ENCODE measurements around the gene STAT4. TPM values are rescaled to one million over a fixed set of nuclear protein-coding genes. Genes with fewer than 3 reads are reported as not detected.

STAT4 gene
- total RNA-seq, 4 donors from 2014 or later: 0.34 to 2.7 (median 0.81) TPM; not detected in 1

- TF ChIP-seq EP300 (IDR thresholded peaks at IDR 0.05) (no peak), CTCF (IDR thresholded peaks at IDR 0.05) (no peak), POLR2A (IDR thresholded peaks at IDR 0.05) (no peak), POLR2AphosphoS5 (IDR thresholded peaks at IDR 0.05) (no peak)
- no peaks in the 10 kb centered on the region for H3K36me3 ChIP-seq
- H3K4me3 ChIP-seq: no peak overlapping the region
- H3K9me3 ChIP-seq: no peaks in the 10 kb centered on the region
- H3K4me1 ChIP-seq: peaks cover 5% of the 10 kb centered on the region
- no peaks in the 10 kb centered on the region for H3K27me3 ChIP-seq
- 24% methylated on average over 2 of the region's 2 CpGs for WGBS
- DNase-seq (ENCODE audit: low spot score in 2 of 2): no peak
- no peak overlapping the region for H3K27ac ChIP-seq
These were observed 33.7 kb upstream of the STAT4 start for GRCh38 chr2:191184457-191184856.

GRCh38 chr2:191183516-191183915 is 32.7 kb upstream of the STAT4 start:
- Histone ChIP-seq H3K27ac (no peak overlapping the region), H3K4me3 (no peak overlapping the region), H3K4me1 (peaks cover 14% of the 10 kb centered on the region), H3K27me3 (no peaks in the 10 kb centered on the region), H3K9me3 (no peaks in the 10 kb centered on the region), H3K36me3 (no peaks in the 10 kb centered on the region)
- TF ChIP-seq POLR2A (IDR thresholded peaks at IDR 0.05) (no peak), CTCF (IDR thresholded peaks at IDR 0.05) (no peak), POLR2AphosphoS5 (IDR thresholded peaks at IDR 0.05) (no peak)
- DNase-seq (ENCODE audit: low spot score in 2 of 2): no peak

- Histone ChIP-seq H3K4me1 (peaks cover 18% of the 10 kb centered on the region), H3K27ac (no peak overlapping the region), H3K4me3 (no peak overlapping the region), H3K9me3 (no peaks in the 10 kb centered on the region), H3K36me3 (no peaks in the 10 kb centered on the region), H3K27me3 (no peaks in the 10 kb centered on the region)
- no peak for TF ChIP-seq EP300 (IDR thresholded peaks at IDR 0.05)
- TF ChIP-seq CTCF (IDR thresholded peaks at IDR 0.05): no peak
- no peak for TF ChIP-seq POLR2A (IDR thresholded peaks at IDR 0.05)
- TF ChIP-seq POLR2AphosphoS5 (IDR thresholded peaks at IDR 0.05): no peak
- no peak for DNase-seq (ENCODE audit: low spot score in 2 of 2)
- WGBS: 85% methylated on average over 2 of the region's 2 CpGs
These were observed 32.3 kb upstream of the STAT4 start for GRCh38 chr2:191183081-191183480.

GRCh38 chr2:191180713-191181112 is 29.9 kb upstream of the STAT4 start:
- H3K36me3 ChIP-seq: no peaks in the 10 kb centered on the region
- TF ChIP-seq POLR2AphosphoS5 (IDR thresholded peaks at IDR 0.05): no peak
- TF ChIP-seq POLR2A (IDR thresholded peaks at IDR 0.05): no peak
- TF ChIP-seq EP300 (IDR thresholded peaks at IDR 0.05): no peak
- no peak for TF ChIP-seq CTCF (IDR thresholded peaks at IDR 0.05)
- no peak overlapping the region for H3K4me3 ChIP-seq
- H3K4me1 ChIP-seq: peaks cover 19% of the 10 kb centered on the region
- no peak for DNase-seq (ENCODE audit: low spot score in 2 of 2)
- no peak overlapping the region for H3K27ac ChIP-seq
- no peaks in the 10 kb centered on the region for H3K27me3 ChIP-seq
- no peaks in the 10 kb centered on the region for H3K9me3 ChIP-seq

- no peak for TF ChIP-seq POLR2A (IDR thresholded peaks at IDR 0.05)
- TF ChIP-seq EP300 (IDR thresholded peaks at IDR 0.05): no peak
- TF ChIP-seq POLR2AphosphoS5 (IDR thresholded peaks at IDR 0.05): no peak
- no peak for TF ChIP-seq CTCF (IDR thresholded peaks at IDR 0.05)
- no peaks in the 10 kb centered on the region for H3K27me3 ChIP-seq
- no peak for DNase-seq (ENCODE audit: low spot score in 2 of 2)
- H3K36me3 ChIP-seq: no peaks in the 10 kb centered on the region
- no peaks in the 10 kb centered on the region for H3K9me3 ChIP-seq
- H3K4me1 ChIP-seq: peaks cover 19% of the 10 kb centered on the region
- no peak overlapping the region for H3K4me3 ChIP-seq
- 98% methylated on average over 2 of the region's 2 CpGs for WGBS
- no peak overlapping the region for H3K27ac ChIP-seq
These were observed 29.5 kb upstream of the STAT4 start for GRCh38 chr2:191180276-191180675.
